Thoracic aorta (tissue), 2 donors: ENCODE data around the gene PFKFB2. TPM values are rescaled to one million over a fixed set of nuclear protein-coding genes. Genes with fewer than 3 reads are reported as not detected.

Source experiments
- ATAC-seq: fragments of 150-250 bp; one replicate; pipeline ENCODE4 v1.8.0; 2017; ENCODE audit warnings: low read depth; ENCODE audit not compliant: insufficient number of reproducible peaks, low FRiP score
- DNase-seq: peaks from one replicate; pipeline ENCODE4 v3.0.0-alpha.2; 2020; ENCODE audit warnings: low spot score
- H3K27ac ChIP-seq, 2 donors: fragments of 200-600 bp; sonication (generic); 1 replicate in 1 of 2; 2 replicates in 1 of 2; pipeline ENCODE4 v1.5.1; 2016; ENCODE audit warnings: mild to moderate bottlenecking in 2 of 2, moderate library complexity in 2 of 2
- H3K27me3 ChIP-seq: fragments of 200-600 bp; sonication (generic); replicated peaks from 2 replicates; pipeline ENCODE4 v1.6.0; 2016; ENCODE audit warnings: mild to moderate bottlenecking; ENCODE audit not compliant: insufficient read depth
- H3K36me3 ChIP-seq: fragments of 200-600 bp; sonication (generic); one replicate; pipeline ENCODE4 v1.5.1; 2016
- H3K4me1 ChIP-seq, 2 donors: fragments of 200-600 bp; sonication (generic); 1 replicate in 1 of 2; 2 replicates in 1 of 2; pipeline versions ENCODE4 v1.5.1 to v1.6.0; 2016; ENCODE audit warnings: low read depth in 2 of 2, mild to moderate bottlenecking in 1 of 2; ENCODE audit not compliant: control insufficient read depth in 1 of 2
- H3K4me3 ChIP-seq: fragments of 200-600 bp; sonication (generic); 2 replicates; pipeline ENCODE4 v1.5.1; 2016; ENCODE audit warnings: mild to moderate bottlenecking
- H3K9me3 ChIP-seq: fragments of 200-600 bp; sonication (generic); 2 replicates; pipeline ENCODE4 v1.5.1; 2016
- total RNA-seq, 2 donors: library from RNA; depleted of rRNA; stranded (reverse); fragments of >200 nt; gene quantifications; one replicate each; pipeline versions ENCODE4 v1.1.0 to v1.2.3, GENCODE V29; 2016
- TF ChIP-seq, protein P1 (sequence below): fragments of 200-600 bp; sonication (generic); IDR thresholded peaks from one replicate; pipeline ENCODE4 v1.5.1; 2019; ENCODE audit warnings: antibody characterized with exemption

The PFKFB2 gene
- total RNA-seq, 2 donors from 2014 or later, result 6.4 to 8.5 TPM

DNA sequence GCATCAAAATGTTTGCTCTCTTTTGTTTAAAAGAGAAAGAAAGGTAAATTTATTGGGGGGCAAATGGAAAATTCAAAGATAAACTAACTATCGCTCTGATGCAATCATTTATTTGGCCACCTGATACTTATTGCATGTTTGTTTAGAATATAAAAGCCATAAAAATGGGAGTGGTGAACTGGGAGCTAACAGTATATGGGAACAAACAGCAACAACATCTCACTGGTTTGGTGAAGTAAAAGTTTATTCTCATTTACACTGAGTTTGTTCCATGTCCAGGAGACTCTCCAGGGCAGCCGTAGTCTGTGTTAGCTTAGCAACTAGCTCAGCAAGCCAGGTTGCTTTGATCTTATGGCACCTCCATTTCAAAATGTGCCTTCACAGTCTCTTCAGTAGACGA lies 71.3 kb downstream of the PFKFB2 start:
- ATAC-seq (no peak), DNase-seq (no peak)
- TF ChIP-seq, protein P1, sequence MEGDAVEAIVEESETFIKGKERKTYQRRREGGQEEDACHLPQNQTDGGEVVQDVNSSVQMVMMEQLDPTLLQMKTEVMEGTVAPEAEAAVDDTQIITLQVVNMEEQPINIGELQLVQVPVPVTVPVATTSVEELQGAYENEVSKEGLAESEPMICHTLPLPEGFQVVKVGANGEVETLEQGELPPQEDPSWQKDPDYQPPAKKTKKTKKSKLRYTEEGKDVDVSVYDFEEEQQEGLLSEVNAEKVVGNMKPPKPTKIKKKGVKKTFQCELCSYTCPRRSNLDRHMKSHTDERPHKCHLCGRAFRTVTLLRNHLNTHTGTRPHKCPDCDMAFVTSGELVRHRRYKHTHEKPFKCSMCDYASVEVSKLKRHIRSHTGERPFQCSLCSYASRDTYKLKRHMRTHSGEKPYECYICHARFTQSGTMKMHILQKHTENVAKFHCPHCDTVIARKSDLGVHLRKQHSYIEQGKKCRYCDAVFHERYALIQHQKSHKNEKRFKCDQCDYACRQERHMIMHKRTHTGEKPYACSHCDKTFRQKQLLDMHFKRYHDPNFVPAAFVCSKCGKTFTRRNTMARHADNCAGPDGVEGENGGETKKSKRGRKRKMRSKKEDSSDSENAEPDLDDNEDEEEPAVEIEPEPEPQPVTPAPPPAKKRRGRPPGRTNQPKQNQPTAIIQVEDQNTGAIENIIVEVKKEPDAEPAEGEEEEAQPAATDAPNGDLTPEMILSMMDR, result no peak

DNA sequence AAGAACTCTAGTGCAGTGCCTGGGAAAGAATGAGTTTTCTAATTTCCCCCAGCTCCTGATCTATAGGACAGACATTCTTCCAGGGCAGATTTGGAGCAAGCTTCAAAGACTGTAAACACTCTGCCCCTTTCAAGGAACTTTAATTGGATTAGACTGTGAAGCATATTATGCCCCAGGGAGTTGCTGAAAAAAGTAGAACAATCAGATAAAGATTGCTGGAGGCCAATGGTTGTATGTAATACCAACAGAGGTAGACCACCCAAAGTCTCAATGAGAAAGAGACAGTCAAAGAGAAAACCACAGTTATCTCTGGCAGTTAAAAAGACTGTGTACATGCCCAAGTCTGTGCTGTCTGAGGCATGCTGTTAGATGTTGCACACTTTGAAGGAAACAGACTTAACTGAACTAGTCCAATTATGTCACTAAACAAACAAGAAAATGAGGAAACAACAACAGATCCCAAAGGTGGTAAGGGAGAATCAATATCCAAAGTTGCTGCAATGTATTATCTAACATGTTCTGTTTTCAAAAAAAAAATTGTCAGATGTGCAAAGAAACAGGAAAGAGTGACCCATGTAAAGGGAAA lies 75.4 kb downstream of the PFKFB2 start:
- H3K9me3 ChIP-seq, result peaks cover 26% of the 10 kb centered on the region
- no peaks in the 10 kb centered on the region for H3K4me1 ChIP-seq
- H3K27ac ChIP-seq, result no peak overlapping the region
- H3K36me3 ChIP-seq, result peaks cover 5% of the 10 kb centered on the region
- ATAC-seq, result no peak
- TF ChIP-seq, protein P1, result no peak
- H3K4me3 ChIP-seq, result no peak overlapping the region
- no peak for DNase-seq
- H3K27me3 ChIP-seq, result no peaks in the 10 kb centered on the region

More for the DNA sequence above, 71.3 kb downstream of the PFKFB2 start:
- H3K27ac ChIP-seq, result no peak overlapping the region
- H3K27me3 ChIP-seq, result no peaks in the 10 kb centered on the region
- no peaks in the 10 kb centered on the region for H3K4me1 ChIP-seq
- H3K4me3 ChIP-seq, result no peak overlapping the region
- peaks cover 17% of the 10 kb centered on the region for H3K9me3 ChIP-seq
- H3K36me3 ChIP-seq, result peaks cover 5% of the 10 kb centered on the region

DNA sequence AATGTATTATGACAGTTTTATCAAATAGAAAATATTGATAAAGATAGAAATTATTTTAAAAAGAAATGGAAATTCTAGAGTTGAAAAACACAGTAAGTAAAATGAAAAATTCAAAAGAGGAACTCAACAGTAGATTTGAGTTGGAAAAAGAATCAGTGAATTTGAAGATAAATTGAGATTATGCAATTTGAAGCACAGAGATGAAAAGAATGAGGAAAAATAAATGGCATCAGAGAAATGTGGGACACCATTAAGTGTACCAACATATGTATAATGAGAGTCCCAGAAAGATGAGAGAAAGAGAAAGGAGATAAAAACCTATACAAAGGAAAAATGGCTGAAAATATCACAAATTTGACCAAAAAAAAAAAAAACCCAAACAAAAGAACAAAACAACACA lies 76.0 kb downstream of the PFKFB2 start:
- Histone ChIP-seq H3K27ac (no peak overlapping the region), H3K36me3 (peaks cover 5% of the 10 kb centered on the region), H3K27me3 (no peaks in the 10 kb centered on the region), H3K4me3 (no peak overlapping the region), H3K9me3 (peaks cover 26% of the 10 kb centered on the region), H3K4me1 (no peaks in the 10 kb centered on the region)
- ATAC-seq (no peak), DNase-seq (no peak)
- TF ChIP-seq, protein P1, result no peak

Other genes with a start within 250 kb of the PFKFB2 start
- gene IL20, start 187.7 kb upstream of the PFKFB2 start, total RNA-seq, result not detected
- gene IL24, start 155.8 kb upstream of the PFKFB2 start, total RNA-seq, result not detected
- gene FCMR, start 131.3 kb upstream of the PFKFB2 start, total RNA-seq, result 1 to 10 TPM in 1 of 2 donors, not detected in 1; 5.4 TPM
- 1 to 10 TPM in 1 of 2 donors, not detected in 1; 7.7 TPM for gene PIGR, start 106.8 kb upstream of the PFKFB2 start, total RNA-seq
- not detected for gene FCAMR, start 82.8 kb upstream of the PFKFB2 start, total RNA-seq
- gene C1orf116, start 20.5 kb upstream of the PFKFB2 start, total RNA-seq, result 1 to 10 TPM in 1 of 2 donors, under 1 TPM in 1; 0.14 to 1.3 TPM
- 1 to 10 TPM; 3.8 to 8.4 TPM for gene YOD1, start 2.1 kb upstream of the PFKFB2 start, total RNA-seq
- 1 to 10 TPM in 1 of 2 donors, under 1 TPM in 1; 0.54 to 3.7 TPM for gene C4BPB, start 35.6 kb downstream of the PFKFB2 start, total RNA-seq
- gene C4BPA, start 51.0 kb downstream of the PFKFB2 start, total RNA-seq, result under 1 TPM in 1 of 2 donors, not detected in 1; 0.71 TPM